HepG2 (cell line): Measurements from ENCODE around the gene ZNF320. TPM values are rescaled to one million over a fixed set of nuclear protein-coding genes. Genes with fewer than 3 reads are reported as not detected.
A peak's percentile ranks its signal among the peaks of the same experiment; 100 is the strongest.

Experiments
- AHDC1 ChIP-seq: sonication (generic); formaldehyde crosslinking; IDR thresholded peaks from 2 replicates; pipeline ENCODE4 v1.5.1; 2020; ENCODE audit warnings: mild to moderate bottlenecking, missing genetic modification reagents, borderline replicate concordance
- ATF7 ChIP-seq, 2 experiments: fragments of 450-650 bp in 1 of 2; sonication (generic) in 1 of 2; formaldehyde crosslinking in 1 of 2; IDR thresholded peaks; 2 replicates each; pipeline versions ENCODE4 v1.4.0 to v1.6.1; 2016 to 2020; ENCODE audit warnings: antibody characterized with exemption in 1 of 2, mild to moderate bottlenecking in 1 of 2, missing genetic modification reagents in 1 of 2
- DPF2 ChIP-seq: sonication (generic); formaldehyde crosslinking; IDR thresholded peaks from 2 replicates; pipeline ENCODE4 v1.4.0; 2020; ENCODE audit warnings: mild to moderate bottlenecking, low read depth, missing genetic modification reagents, borderline replicate concordance
- MIER2 ChIP-seq: IDR thresholded peaks from 2 replicates; pipeline ENCODE4 v1.6.1; 2016; ENCODE audit warnings: missing biosample characterization, missing genetic modification reagents
- MTF2 ChIP-seq: sonication (generic); formaldehyde crosslinking; IDR thresholded peaks from 2 replicates; pipeline ENCODE4 v1.5.0; 2020; ENCODE audit warnings: missing genetic modification reagents, borderline replicate concordance
- MXI1 ChIP-seq: IDR thresholded peaks from 3 replicates; pipeline ENCODE4 v1.6.1; 2012; ENCODE audit warnings: low read depth, low read length, inconsistent platforms, borderline replicate concordance
- NR0B2 ChIP-seq: sonication (generic); formaldehyde crosslinking; IDR thresholded peaks from 2 replicates; pipeline ENCODE4 v1.4.0; 2020; ENCODE audit warnings: mild to moderate bottlenecking, missing genetic modification reagents
- PATZ1 ChIP-seq: sonication (generic); formaldehyde crosslinking; IDR thresholded peaks from 2 replicates; pipeline ENCODE4 v1.4.0; 2020; ENCODE audit warnings: missing genetic modification reagents
- SRF ChIP-seq: IDR thresholded peaks from 2 replicates; pipeline ENCODE4 v1.6.1; 2011; ENCODE audit warnings: mild to moderate bottlenecking, low read depth, low read length, moderate library complexity
- SRSF9 ChIP-seq: fragments of 200-400 bp; formaldehyde crosslinking; IDR thresholded peaks from 2 replicates; pipeline ENCODE4 v1.6.1; 2018; ENCODE audit warnings: borderline replicate concordance, mild to moderate bottlenecking, low read depth, low read length; ENCODE audit not compliant: insufficient read depth, poor library complexity, severe bottlenecking
- STAG1 ChIP-seq: sonication (generic); formaldehyde crosslinking; IDR thresholded peaks from 2 replicates; pipeline ENCODE4 v1.4.0; 2020; ENCODE audit warnings: missing genetic modification reagents
- TFDP1 ChIP-seq: IDR thresholded peaks from 2 replicates; pipeline ENCODE4 v1.6.1; 2016; ENCODE audit warnings: missing compliant biosample characterization, missing genetic modification reagents, borderline replicate concordance
- ZBTB1 ChIP-seq: sonication (generic); formaldehyde crosslinking; IDR thresholded peaks from 2 replicates; pipeline ENCODE4 v1.4.0; 2020; ENCODE audit warnings: missing genetic modification reagents, borderline replicate concordance
- ZKSCAN8 ChIP-seq: IDR thresholded peaks from 2 replicates; pipeline ENCODE4 v1.6.1; 2016; ENCODE audit warnings: borderline replicate concordance, missing genetic modification reagents, missing compliant biosample characterization
- ZNF143 ChIP-seq: sonication (generic); formaldehyde crosslinking; IDR thresholded peaks from 2 replicates; pipeline ENCODE4 v1.4.0; 2020; ENCODE audit warnings: missing genetic modification reagents
- ZNF343 ChIP-seq: sonication (generic); formaldehyde crosslinking; IDR thresholded peaks from 2 replicates; pipeline ENCODE4 v1.4.0; 2020; ENCODE audit warnings: mild to moderate bottlenecking, missing genetic modification reagents
- ZNF382 ChIP-seq: sonication (generic); formaldehyde crosslinking; IDR thresholded peaks from 2 replicates; pipeline ENCODE4 v1.5.0; 2020; ENCODE audit warnings: missing genetic modification reagents, mild to moderate bottlenecking, borderline replicate concordance
- ZNF484 ChIP-seq: sonication (generic); formaldehyde crosslinking; IDR thresholded peaks from 2 replicates; pipeline ENCODE4 v1.5.1; 2020; ENCODE audit warnings: mild to moderate bottlenecking, low read depth, missing genetic modification reagents, borderline replicate concordance
- ZNF737 ChIP-seq: sonication (generic); formaldehyde crosslinking; IDR thresholded peaks from 2 replicates; pipeline ENCODE4 v1.5.0; 2020; ENCODE audit warnings: missing genetic modification reagents, mild to moderate bottlenecking, borderline replicate concordance
- polyA plus RNA-seq, 8 experiments: library from polyadenylated mRNA; depleted of rRNA in 3 of 8; stranded (reverse) in 7 of 8; unstranded in 1 of 8; fragments of >200 nt; fragmentation: Illumina TruSeq in 4 of 8; extraction: Trizol in 4 of 8; gene quantifications; 2 replicates each; pipeline versions ENCODE4 v1.2.1 to v1.2.3, GENCODE V29; 2011 to 2016; ENCODE audit warnings: low read depth in 4 of 8, missing spikeins in 1 of 8, mixed read lengths in 1 of 8; ENCODE audit not compliant: insufficient read depth in 1 of 8
- total RNA-seq, 5 experiments: library from RNA; depleted of rRNA; stranded (reverse); fragments of >200 nt; fragmentation: Illumina TruSeq; extraction: Trizol; gene quantifications; 2 replicates each; pipeline ENCODE4 v1.2.3, GENCODE V29; 2016; ENCODE audit warnings: low read depth in 1 of 5

ZNF320 gene
- total and polyA plus RNA-seq, 2 of the 13 experiments (the other 11 are each of a cell fraction or from before 2014, with no cell fraction given) = 0.49 TPM; not detected in 1

- TF ChIP-seq AHDC1 (CRISPR knock-in tag) (no peak), ZNF143 (0 out of 2 replicates have a peak, but pooled peaks have one; percentile 1), MTF2 (CRISPR knock-in tag) (no peak), ZKSCAN8 (CRISPR knock-in tag) (no peak), PATZ1 (CRISPR knock-in tag) (peak; percentile 59), DPF2 (CRISPR knock-in tag) (no peak), MXI1 (peak; percentile 68; the same call in 1 of the 3 replicates), ZBTB1 (no peak), ZNF382 (CRISPR knock-in tag) (no peak), ZNF737 (CRISPR knock-in tag) (no peak), ZNF484 (CRISPR knock-in tag) (no peak), SRF (no peak), ATF7 (IDR thresholded peaks at IDR 0.05) (no peak), ATF7 (CRISPR knock-in tag; IDR thresholded peaks at IDR 0.05) (no peak), STAG1 (CRISPR knock-in tag) (0 out of 2 replicates have a peak, but pooled peaks have one; percentile 2), TFDP1 (CRISPR knock-in tag) (0 out of 2 replicates have a peak, but pooled peaks have one; percentile 35), NR0B2 (CRISPR knock-in tag) (no peak), SRSF9 (no peak), ZNF343 (CRISPR knock-in tag) (no peak), MIER2 (CRISPR knock-in tag) (no peak)
These were observed 45.1 kb upstream of the ZNF320 start (continued) for GRCh38 chr19:52942386-52943133.
